K562 (cell line): Measurements from ENCODE around the gene DENND1A. TPM values are rescaled to one million over a fixed set of nuclear protein-coding genes. Genes with fewer than 3 reads are reported as not detected.
A peak's percentile ranks its signal among the peaks of the same experiment; 100 is the strongest.

Source experiments
- ARID1B ChIP-seq: fragments of 450-650 bp; IDR thresholded peaks from 2 replicates; pipeline ENCODE4 v1.6.1; 2016; ENCODE audit warnings: antibody characterized with exemption, mild to moderate bottlenecking, inconsistent platforms
- ARNT ChIP-seq, 2 experiments: fragments of 450-650 bp; IDR thresholded peaks; 2 replicates each; pipeline ENCODE4 v1.6.1; 2016; ENCODE audit warnings: mild to moderate bottlenecking in 1 of 2
- BCOR ChIP-seq: fragments of 450-650 bp; IDR thresholded peaks from 2 replicates; pipeline ENCODE4 v1.6.1; 2016
- FOXK2 ChIP-seq, 2 experiments: fragments of 450-650 bp; IDR thresholded peaks in 1 of 2; conservative IDR thresholded peaks in 1 of 2; 2 replicates each; pipeline ENCODE4 v1.6.1; 2016; ENCODE audit warnings: low read depth in 2 of 2, mild to moderate bottlenecking in 1 of 2
- LCOR ChIP-seq: sonication (generic); formaldehyde crosslinking; IDR thresholded peaks from 2 replicates; pipeline ENCODE4 v1.8.0; 2022; ENCODE audit warnings: mild to moderate bottlenecking, missing genetic modification reagents
- MAZ ChIP-seq, 2 experiments: fragments of 450-650 bp in 1 of 2; sonication (generic) in 1 of 2; formaldehyde crosslinking; IDR thresholded peaks in 1 of 2; conservative IDR thresholded peaks in 1 of 2; 2 replicates each; pipeline versions ENCODE4 v1.4.0 to v1.5.0; 2020; ENCODE audit warnings: mild to moderate bottlenecking in 1 of 2, missing genetic modification reagents in 1 of 2
- PHF8 ChIP-seq: fragments of 200-600 bp; sonication (generic); IDR thresholded peaks from 2 replicates; pipeline ENCODE4 v1.6.1; 2012; ENCODE audit warnings: mixed run types, mild to moderate bottlenecking, inconsistent platforms, low read length, moderate library complexity, borderline replicate concordance
- PHTF2 ChIP-seq: fragments of 250-450 bp; sonication (Bioruptor Pico); IDR thresholded peaks from 2 replicates; pipeline ENCODE4 v1.5.0; 2021; ENCODE audit warnings: mild to moderate bottlenecking
- RB1 ChIP-seq: fragments of 450-650 bp; IDR thresholded peaks from 2 replicates; pipeline ENCODE4 v1.6.1; 2017; ENCODE audit warnings: low read depth, mild to moderate bottlenecking
- SOX6 ChIP-seq: fragments of 450-650 bp; IDR thresholded peaks from 2 replicates; pipeline ENCODE4 v1.6.1; 2014; ENCODE audit warnings: mild to moderate bottlenecking
- SP2 ChIP-seq: IDR thresholded peaks from 2 replicates; pipeline ENCODE4 v1.6.1; 2011; ENCODE audit warnings: mild to moderate bottlenecking, low read depth, low read length, moderate library complexity; ENCODE audit not compliant: poor library complexity, severe bottlenecking; ENCODE audit errors: extremely low read depth
- THRB ChIP-seq: fragments of 450-650 bp; formaldehyde crosslinking; conservative IDR thresholded peaks from 2 replicates; pipeline ENCODE4 v1.4.0; 2022; ENCODE audit warnings: mild to moderate bottlenecking, missing genetic modification characterization
- polyA plus RNA-seq, 8 experiments: library from polyadenylated mRNA; depleted of rRNA in 4 of 8; stranded (reverse) in 5 of 8; unstranded in 3 of 8; fragments of >200 nt; fragmentation: Nextera tagmentation in 2 of 8; fragmentation: Illumina TruSeq in 1 of 8; extraction: Ambion mirVana in 2 of 8; extraction: Trizol in 1 of 8; gene quantifications; 2 replicates each; pipeline versions ENCODE4 v1.2.1 to v1.2.3, GENCODE V29; 2011 to 2014; ENCODE audit warnings: inconsistent platforms in 1 of 8, missing spikeins in 1 of 8
- total RNA-seq, 7 experiments: library from RNA; depleted of rRNA in 6 of 7; stranded (reverse); fragments of >200 nt in 6 of 7; fragmentation: Illumina TruSeq in 2 of 7; extraction: Trizol in 2 of 7; gene quantifications; 2 replicates each; pipeline versions ENCODE4 v1.2.1 to v1.2.3, GENCODE V29; 2011 to 2021; ENCODE audit warnings: low replicate concordance in 1 of 7
- TF ChIP-seq, protein P1 (sequence below), 2 experiments: fragments of 450-650 bp; IDR thresholded peaks; 2 replicates each; pipeline ENCODE4 v1.6.1; 2018; ENCODE audit warnings: mild to moderate bottlenecking in 2 of 2, low read depth in 1 of 2; ENCODE audit not compliant: partially characterized antibody in 2 of 2
- TF ChIP-seq, protein P2 (sequence below): fragments of 450-650 bp; formaldehyde crosslinking; IDR thresholded peaks from 2 replicates; pipeline ENCODE4 v1.4.0; 2022; ENCODE audit warnings: missing genetic modification characterization
- TF ChIP-seq, protein P3 (sequence below): fragments of 450-650 bp; IDR thresholded peaks from 2 replicates; pipeline ENCODE4 v1.7.0; 2016; ENCODE audit warnings: borderline replicate concordance

The DENND1A gene
- total and polyA plus RNA-seq, 9 of the 15 experiments (the other 6 are each of a cell fraction or from before 2014, with no cell fraction given) = 7.6 to 29.5 (median 15.7) TPM

DNA sequence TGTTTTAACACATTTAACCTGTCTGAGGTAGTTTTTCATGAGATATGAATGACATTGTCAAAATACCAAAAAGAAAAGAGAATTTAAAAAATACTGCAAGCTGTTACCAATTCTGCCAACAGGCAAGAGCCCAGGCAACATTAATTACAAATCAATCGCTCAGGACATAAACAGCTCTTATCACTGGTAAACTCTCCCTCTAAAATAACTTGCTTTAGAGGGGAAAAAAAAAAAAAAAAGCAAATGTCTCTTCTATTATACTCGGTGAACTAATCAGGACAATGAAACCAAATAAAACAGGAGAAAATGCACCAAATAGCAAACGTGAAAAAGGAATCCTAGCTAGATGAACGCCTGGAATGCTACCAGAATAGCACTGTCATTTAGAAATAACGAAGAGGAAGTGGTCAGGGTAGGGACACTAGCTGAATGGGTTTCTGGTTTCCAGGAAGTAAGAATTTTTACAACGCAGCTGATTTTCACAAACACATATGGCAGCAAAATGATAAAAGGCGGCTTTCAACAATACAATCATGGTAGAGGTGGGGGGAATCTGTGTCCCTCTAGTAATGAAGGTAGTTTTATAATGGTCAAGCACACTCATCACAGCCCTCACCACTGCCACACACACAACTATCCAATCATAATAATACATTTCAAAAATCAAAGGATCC is 94.9 kb downstream of the DENND1A start (continued):
- TF ChIP-seq LCOR (CRISPR knock-in tag) (no peak), THRB (CRISPR knock-in tag) (0 out of 2 replicates have a peak, but pooled peaks have one; percentile 38), PHTF2 (CRISPR knock-in tag) (no peak), RB1 (no peak), ARID1B (peak; percentile 79), SOX6 (peak; percentile 66; the same call in 1 of the 2 replicates), MAZ (CRISPR knock-in tag; conservative IDR thresholded peaks at IDR 0.05 in 1 of 2, IDR thresholded peaks at IDR 0.05 in 1 of 2) (0 out of 4 replicates have a peak, but pooled peaks of 1 of the 2 experiments have one; percentile 8), ARNT (IDR thresholded peaks at IDR 0.05) (0 out of 4 replicates have a peak, but pooled peaks of 1 of the 2 experiments have one; percentile 23), FOXK2 (conservative IDR thresholded peaks at IDR 0.05 in 1 of 2, IDR thresholded peaks at IDR 0.05 in 1 of 2; ENCODE audit: low read depth in 2 of 2) (peak; percentile 42 to 65; a peak in 3 of 4 replicates), PHF8 (peak; percentile 23; the same call in 1 of the 2 replicates), BCOR (0 out of 2 replicates have a peak, but pooled peaks have one; percentile 8), SP2 (no peak)
- TF ChIP-seq, protein P1, sequence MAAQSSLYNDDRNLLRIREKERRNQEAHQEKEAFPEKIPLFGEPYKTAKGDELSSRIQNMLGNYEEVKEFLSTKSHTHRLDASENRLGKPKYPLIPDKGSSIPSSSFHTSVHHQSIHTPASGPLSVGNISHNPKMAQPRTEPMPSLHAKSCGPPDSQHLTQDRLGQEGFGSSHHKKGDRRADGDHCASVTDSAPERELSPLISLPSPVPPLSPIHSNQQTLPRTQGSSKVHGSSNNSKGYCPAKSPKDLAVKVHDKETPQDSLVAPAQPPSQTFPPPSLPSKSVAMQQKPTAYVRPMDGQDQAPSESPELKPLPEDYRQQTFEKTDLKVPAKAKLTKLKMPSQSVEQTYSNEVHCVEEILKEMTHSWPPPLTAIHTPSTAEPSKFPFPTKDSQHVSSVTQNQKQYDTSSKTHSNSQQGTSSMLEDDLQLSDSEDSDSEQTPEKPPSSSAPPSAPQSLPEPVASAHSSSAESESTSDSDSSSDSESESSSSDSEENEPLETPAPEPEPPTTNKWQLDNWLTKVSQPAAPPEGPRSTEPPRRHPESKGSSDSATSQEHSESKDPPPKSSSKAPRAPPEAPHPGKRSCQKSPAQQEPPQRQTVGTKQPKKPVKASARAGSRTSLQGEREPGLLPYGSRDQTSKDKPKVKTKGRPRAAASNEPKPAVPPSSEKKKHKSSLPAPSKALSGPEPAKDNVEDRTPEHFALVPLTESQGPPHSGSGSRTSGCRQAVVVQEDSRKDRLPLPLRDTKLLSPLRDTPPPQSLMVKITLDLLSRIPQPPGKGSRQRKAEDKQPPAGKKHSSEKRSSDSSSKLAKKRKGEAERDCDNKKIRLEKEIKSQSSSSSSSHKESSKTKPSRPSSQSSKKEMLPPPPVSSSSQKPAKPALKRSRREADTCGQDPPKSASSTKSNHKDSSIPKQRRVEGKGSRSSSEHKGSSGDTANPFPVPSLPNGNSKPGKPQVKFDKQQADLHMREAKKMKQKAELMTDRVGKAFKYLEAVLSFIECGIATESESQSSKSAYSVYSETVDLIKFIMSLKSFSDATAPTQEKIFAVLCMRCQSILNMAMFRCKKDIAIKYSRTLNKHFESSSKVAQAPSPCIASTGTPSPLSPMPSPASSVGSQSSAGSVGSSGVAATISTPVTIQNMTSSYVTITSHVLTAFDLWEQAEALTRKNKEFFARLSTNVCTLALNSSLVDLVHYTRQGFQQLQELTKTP (IDR thresholded peaks at IDR 0.05; ENCODE audit: low read depth in 1 of 2, partially characterized antibody in 2 of 2) = peak; percentile 10 to 14
- TF ChIP-seq, protein P2, sequence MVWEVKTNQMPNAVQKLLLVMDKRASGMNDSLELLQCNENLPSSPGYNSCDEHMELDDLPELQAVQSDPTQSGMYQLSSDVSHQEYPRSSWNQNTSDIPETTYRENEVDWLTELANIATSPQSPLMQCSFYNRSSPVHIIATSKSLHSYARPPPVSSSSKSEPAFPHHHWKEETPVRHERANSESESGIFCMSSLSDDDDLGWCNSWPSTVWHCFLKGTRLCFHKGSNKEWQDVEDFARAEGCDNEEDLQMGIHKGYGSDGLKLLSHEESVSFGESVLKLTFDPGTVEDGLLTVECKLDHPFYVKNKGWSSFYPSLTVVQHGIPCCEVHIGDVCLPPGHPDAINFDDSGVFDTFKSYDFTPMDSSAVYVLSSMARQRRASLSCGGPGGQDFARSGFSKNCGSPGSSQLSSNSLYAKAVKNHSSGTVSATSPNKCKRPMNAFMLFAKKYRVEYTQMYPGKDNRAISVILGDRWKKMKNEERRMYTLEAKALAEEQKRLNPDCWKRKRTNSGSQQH (CRISPR knock-in tag) = 0 out of 2 replicates have a peak, but pooled peaks have one; percentile 57
- TF ChIP-seq, protein P3, sequence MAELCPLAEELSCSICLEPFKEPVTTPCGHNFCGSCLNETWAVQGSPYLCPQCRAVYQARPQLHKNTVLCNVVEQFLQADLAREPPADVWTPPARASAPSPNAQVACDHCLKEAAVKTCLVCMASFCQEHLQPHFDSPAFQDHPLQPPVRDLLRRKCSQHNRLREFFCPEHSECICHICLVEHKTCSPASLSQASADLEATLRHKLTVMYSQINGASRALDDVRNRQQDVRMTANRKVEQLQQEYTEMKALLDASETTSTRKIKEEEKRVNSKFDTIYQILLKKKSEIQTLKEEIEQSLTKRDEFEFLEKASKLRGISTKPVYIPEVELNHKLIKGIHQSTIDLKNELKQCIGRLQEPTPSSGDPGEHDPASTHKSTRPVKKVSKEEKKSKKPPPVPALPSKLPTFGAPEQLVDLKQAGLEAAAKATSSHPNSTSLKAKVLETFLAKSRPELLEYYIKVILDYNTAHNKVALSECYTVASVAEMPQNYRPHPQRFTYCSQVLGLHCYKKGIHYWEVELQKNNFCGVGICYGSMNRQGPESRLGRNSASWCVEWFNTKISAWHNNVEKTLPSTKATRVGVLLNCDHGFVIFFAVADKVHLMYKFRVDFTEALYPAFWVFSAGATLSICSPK = no peak
